ENCODE measurements around the gene MPO.

DNA sequence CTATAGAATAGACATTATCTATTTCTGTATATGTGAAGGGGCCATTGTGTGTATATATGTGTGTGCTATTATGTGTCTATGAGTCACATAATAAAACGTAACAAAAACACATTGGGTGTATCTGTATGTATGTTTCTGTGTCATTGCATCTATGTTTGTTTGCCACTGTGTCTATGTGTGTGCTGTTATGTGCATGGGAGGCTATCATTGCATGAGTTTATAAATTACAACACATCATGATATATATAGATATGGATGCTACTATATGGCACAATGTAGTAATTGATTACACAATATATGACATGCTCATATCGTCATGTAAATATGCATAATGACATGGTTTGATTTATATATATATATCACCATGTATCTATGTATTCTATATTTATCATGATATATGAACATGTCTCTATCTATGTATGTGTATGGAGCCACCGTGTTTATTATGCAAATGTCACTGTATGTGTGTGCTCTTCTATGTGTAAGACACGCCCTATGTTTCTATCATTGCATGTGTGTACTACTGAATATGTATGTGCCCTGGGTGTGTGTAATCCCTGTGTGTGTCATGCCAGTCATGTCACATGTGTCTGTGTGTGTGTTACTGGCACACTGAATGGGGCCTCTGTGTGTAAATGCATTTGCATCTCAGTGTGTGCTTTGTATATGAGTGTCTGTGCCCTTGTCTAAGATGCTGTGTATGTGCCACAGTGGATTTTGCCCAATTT is 49.2 kb upstream of the MPO start:
- no peak for TF ChIP-seq POLR2A (IDR thresholded peaks at IDR 0.05)
- TF ChIP-seq, protein P1, sequence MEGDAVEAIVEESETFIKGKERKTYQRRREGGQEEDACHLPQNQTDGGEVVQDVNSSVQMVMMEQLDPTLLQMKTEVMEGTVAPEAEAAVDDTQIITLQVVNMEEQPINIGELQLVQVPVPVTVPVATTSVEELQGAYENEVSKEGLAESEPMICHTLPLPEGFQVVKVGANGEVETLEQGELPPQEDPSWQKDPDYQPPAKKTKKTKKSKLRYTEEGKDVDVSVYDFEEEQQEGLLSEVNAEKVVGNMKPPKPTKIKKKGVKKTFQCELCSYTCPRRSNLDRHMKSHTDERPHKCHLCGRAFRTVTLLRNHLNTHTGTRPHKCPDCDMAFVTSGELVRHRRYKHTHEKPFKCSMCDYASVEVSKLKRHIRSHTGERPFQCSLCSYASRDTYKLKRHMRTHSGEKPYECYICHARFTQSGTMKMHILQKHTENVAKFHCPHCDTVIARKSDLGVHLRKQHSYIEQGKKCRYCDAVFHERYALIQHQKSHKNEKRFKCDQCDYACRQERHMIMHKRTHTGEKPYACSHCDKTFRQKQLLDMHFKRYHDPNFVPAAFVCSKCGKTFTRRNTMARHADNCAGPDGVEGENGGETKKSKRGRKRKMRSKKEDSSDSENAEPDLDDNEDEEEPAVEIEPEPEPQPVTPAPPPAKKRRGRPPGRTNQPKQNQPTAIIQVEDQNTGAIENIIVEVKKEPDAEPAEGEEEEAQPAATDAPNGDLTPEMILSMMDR (IDR thresholded peaks at IDR 0.05): no peak
- no peak for TF ChIP-seq POLR2AphosphoS5 (IDR thresholded peaks at IDR 0.05)
